GM21423 (cell line): Measurements from ENCODE around the gene KCMF1.

Experiments used
- ATAC-seq: cut with Tn5 transposase; IDR thresholded peaks from one replicate; pipeline ENCODE4 v1.9.1; 2021; ENCODE audit warnings: mild to moderate bottlenecking, moderate library complexity; ENCODE audit not compliant: unreplicated experiment

The KCMF1 gene

DNA sequence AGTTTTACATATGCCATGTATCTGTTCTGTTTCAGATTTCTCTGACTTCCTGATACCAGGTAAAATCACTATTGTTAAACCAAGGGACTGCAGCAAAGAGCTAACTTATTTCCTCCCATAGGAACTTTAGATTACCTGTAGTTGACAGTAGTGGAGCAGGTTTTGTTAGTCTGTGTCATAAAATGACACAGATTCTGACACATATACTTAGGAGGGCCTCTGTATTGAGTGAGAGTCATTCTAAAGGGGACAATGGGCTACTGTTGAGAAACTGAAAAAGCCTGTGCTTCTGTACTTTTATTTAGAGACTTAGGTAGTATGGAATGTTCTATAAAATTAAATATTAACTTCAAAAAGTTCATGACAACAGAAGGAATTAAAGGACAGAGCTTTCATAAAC, 48.2 kb downstream of the KCMF1 start:
- ATAC-seq, result no peak

DNA sequence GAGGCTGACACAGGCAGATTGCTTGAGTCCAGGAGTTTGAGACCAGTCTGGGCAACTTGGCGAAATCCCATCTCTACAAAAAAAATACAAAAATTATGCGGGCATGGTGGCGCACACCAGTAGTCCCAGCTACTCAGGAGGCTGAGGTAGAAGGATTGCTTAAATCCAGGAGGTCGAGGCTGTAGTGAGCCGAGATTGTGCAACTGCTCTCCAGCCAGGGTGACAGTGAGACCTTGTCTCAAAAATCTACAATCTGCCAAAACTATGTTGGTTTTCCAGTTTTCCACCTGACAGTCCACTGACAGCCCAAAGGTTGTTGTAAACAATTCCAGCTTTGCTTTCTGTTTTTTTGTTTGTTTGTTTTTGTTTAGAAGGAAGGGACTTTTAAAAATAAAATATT, 51.3 kb downstream of the KCMF1 start:
- no peak for ATAC-seq

DNA sequence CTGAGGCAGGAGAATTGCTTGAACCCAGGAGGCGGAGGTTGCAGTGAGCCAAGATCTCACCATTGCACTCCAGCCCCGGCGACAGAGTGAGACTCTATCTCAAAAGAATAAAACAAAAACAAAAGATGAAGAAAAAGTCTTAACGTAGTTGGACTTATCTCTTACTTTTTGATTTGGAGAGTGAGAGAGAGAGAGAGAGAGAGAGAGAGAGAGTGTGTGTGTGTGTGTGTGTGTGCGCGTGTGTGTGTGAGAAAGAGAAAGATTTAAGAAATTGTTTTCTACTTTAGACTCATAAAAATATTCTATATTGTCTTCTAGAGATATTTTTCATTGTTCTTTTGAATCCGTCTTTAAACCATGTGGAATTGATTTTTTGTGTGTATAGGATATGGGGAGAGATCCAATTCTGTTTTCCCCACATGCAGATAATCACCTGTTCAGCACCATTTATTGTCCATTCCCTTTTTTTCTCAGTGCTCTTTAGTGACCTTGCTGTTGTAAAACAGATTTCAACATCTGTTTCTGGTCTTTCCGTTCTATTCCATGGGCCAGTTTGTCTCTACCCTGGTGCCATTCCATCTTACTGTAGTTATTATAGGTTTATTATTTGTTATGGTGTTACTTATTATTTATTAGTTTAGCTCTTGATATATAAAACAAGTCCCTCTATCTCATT, 53.5 kb downstream of the KCMF1 start:
- no peak for ATAC-seq

DNA sequence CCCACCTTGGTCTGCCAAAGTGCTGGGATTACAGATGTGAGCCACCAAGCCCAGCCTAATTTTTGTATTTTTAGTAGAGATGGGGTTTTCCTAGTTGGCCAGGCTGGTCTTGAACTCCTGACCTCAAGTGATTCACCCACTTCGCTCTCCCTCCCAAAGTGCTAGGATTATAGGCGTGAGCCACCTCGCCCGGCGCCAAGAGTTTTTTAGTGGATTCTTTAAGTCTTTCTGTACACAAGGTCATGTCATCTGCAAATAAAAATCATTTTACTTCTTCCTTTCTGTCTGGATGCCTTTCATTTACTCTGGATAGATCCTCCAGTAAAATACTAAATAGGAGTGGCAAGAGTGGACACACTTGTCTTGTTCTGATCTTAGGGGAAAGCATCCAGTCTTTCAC, 61.7 kb downstream of the KCMF1 start:
- ATAC-seq, result no peak

DNA sequence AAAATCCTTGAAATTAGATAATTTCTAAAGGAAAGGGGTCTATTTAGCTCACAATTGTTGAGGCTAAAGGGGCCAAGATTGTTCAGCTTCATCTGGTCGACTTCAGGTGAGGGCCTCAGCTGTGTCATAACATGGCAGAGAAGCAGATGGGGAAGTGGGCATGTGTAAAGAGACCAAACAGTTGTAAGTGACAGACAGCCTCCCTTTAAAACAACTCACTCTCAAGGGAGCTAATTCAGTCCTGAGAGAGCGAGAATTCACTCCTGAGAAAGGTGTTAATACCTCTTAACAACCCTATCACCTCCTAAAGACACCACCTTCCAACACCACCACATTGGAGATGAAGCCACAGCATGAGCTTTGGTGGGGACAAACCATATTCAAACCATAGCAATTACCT, 62.4 kb downstream of the KCMF1 start:
- no peak for ATAC-seq

DNA sequence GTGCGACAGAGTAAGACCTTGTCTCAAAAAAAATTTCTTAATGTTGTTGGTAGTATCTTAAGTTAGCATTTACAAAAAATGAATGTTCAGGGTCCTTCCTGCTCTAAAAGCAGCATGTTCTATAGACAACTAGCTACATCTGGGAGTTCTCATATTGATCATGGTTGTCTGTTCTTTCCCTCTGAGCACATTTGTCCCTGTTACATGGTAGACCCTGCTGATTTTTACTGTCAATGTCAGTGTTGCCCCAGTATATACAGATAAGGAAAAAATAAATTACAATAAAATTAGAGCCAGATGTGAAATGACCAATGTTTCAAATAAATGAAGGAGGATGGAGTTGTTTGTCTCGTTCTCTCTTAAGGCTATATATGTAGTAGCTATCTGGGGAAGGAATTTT, 63.2 kb downstream of the KCMF1 start:
- ATAC-seq, result no peak

DNA sequence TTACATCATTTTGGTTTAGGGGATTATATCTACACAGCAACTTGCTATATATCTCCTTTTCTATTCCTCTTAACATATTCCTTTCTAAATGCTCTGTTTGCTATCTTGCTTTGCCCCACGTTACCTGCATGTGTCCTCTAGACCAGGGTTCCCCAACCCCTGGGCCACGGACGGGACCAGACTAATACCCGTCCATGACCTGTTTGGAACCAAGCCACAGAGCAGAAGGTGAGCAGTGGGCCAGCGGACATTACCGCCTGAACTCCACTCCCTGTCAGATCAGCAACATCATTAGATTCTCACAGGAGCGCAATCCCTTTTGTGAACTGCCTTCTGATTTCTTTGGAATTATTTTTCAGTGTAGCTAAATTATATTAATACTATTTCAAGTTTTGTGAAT, 66.7 kb downstream of the KCMF1 start:
- no peak for ATAC-seq

DNA sequence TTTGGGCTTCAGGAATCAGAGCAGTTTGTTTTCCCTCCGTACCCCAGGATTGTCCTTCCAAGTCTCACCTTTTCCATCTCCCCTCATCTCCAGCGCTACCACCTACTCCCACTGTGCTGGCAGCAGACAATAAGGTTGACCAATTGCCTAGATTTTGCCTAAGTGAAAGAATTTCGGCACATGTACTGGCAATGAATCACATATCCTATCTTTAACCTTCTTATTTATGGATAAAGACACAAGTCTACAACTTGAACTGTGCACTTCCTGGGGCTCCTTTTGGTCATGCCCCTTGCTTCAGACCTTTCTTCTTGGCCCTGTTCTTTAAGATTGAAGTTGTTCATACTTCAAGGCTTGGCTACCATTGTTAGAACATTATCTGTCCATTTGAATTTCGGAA, 71.4 kb downstream of the KCMF1 start:
- ATAC-seq, result no peak

DNA sequence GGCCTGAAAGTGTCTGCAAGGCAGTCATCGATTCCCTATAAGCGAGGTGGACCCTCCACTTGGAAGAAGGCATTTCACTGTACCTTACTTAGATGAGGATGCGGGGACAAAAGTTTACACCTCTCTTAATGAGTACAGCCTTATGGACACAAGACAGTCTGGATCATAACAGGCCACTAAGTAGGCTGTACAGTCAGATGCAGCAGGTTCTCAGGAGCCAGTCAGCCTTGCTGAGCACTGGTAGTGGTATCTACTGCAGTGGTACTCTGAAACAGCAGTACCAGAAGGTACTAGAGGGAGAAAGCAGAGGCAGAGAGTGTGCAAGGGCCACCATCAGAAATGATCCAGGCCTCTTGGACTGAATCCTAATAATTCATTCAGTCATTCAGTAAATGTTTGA, 77.6 kb downstream of the KCMF1 start:
- no peak for ATAC-seq

DNA sequence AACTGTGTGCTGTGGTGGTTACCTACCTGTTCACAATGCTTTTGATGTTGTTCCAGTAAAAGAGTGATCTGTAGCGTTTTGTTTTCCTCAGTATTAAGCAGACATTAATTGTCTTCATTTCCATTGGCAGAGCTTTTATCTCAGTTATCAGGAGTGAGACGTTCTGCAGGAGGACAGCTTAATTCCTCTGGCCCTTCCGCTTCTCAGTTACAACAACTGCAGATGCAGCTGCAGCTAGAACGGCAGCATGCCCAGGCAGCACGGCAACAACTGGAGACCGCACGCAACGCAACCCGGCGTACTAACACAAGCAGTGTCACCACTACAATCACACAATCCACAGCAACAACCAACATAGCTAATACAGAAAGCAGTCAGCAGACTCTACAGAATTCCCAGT, 78.3 kb downstream of the KCMF1 start:
- no peak for ATAC-seq

DNA sequence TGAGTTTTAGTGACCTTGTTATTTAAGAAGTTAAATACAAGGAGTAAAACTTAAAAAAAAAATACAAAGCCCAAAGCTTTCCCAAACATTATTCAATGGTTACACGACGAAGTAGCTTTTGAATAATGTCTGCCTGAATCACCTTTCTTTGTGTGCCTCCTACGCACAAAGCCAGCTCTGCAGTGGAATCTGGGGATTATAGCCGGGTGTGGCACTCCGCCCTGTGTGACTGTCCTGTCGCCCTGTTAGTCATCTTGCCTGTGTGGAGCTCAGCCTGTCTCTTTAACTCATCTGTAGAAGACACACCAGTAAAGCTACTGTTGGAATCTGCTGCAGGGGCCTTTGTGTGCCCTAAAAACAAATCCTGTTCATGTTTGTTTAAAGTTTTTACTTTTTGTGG, 82.8 kb downstream of the KCMF1 start:
- ATAC-seq, result no peak

DNA sequence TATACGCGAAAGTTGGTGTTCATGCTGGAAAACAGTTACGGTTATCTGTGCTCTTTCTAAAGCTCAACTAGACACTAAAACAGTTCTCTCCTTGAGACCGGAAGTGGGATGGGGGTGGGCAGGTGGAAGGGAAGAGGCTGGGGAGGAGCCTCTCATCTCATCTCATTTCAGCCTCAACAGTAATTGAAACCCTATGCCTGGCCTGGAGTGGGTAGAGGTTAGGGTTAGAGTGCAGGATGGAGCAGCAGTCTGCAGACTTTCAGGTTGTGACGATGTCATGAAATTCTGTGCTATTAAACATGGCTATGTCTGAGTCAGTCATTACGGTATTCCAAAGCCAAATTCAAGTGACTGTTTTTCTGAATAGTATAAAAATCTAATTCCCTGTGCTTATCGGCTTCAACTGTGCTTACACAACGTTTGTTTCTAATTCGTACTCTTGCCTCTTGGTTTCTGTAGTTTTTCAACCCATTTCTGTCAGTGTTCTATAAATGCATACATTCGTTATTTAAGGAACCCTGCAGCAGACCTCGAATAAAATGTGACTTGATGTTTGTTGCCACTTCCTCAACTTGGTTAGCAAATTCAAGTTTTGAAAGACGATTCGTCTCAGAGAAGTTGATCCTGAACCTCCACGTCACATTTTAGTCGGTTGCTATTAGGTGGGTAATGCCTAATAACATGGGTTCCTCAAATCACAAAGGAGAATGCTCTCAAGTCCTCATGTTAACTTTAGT, 86.4 kb downstream of the KCMF1 start:
- ATAC-seq, result no peak

DNA sequence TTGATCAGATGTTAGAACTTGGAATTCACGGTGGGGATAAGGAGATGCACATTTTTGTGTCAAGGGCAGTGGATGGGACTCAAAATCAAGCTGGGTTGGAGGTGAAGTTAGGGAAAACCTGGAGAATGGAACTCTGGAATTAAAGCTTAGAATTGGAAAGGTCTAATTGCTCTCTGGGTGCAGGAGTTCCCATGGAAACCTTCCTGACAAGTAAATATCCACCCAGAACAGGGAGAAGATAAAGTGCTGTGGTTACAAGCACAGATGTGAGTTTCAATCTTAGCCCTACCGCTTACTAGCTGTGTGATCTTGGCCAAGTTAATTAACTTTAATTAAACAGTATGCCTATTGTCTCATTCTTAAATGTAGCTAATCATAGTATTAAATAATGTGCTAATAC, 90.9 kb downstream of the KCMF1 start:
- ATAC-seq, result no peak

DNA sequence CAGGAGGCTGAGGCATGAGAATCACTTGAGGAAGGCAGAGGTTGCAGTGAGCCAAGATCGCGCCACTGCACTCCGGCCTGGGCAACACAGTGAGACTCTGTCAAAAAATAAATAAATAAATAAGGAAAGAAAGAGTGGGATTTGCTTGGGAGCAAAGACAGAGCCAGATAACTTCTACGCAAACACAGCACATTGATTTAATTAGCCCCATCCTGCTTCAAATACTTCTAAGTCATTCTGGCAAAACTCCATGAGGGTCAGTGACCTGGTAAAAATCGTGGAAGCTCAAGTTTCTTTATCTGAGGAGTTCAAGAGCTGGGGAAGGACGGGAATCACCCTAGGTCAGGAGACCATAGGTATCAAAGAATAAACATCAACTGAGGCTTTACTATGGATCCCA, 91.6 kb downstream of the KCMF1 start:
- ATAC-seq, result no peak

DNA sequence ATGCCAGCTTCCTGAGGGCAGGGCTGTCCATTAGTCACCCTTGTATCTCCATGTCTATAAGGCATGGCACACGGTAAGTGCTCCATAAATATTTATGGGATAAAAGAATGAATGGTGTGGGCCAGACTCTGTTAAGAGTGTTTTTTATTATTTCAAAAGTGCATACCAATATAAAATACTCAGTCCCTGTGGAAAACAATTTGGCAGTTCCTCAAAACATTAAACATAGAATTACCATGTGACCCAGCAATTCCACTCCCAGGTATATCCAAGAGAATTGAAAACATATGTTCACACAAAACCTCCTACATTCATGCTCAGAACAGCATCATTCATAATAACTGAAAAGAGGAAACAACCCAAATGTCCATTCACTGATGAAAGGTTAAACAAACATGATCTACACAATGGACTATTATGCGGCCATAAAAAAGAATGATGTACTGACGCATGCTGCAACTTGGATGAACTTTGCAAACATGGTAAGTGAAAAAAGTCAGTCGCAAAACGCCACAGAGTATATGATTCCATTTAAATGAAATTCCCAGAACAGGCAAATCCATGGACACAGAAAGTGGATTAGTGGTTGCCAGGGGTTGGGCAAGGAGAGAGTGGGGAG, 93.1 kb downstream of the KCMF1 start:
- ATAC-seq, result no peak

DNA sequence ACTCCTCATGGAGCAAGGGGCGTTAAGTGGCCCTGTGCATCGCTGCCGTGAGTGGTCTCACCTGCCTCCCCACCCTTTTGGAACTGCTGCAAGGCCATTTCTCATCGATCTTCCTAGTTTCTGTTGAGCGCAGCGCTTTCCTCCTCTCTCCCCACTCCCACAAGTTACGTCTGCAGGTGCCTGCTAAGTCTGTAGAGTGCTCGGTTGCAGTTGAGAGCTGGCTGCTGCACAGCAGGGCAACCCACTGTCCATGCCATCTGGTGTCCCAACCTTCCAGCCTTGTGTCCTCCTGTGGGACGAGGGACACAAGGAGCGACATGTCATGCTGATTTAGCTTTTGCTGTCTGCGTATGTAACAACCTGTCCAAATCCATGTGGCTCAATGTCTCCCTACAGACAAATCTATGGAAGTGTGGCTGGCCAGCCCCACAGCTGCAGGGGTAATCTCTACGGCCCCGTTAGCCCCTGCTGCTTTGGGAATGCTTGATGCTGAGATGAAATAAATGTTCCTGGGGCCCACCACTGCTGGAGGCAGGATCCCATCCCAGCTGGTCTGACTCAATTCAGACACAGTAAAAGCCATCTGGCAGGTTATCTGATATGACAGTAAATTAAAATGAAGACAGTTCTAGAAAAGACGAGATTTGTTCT, 94.1 kb downstream of the KCMF1 start:
- no peak for ATAC-seq

DNA sequence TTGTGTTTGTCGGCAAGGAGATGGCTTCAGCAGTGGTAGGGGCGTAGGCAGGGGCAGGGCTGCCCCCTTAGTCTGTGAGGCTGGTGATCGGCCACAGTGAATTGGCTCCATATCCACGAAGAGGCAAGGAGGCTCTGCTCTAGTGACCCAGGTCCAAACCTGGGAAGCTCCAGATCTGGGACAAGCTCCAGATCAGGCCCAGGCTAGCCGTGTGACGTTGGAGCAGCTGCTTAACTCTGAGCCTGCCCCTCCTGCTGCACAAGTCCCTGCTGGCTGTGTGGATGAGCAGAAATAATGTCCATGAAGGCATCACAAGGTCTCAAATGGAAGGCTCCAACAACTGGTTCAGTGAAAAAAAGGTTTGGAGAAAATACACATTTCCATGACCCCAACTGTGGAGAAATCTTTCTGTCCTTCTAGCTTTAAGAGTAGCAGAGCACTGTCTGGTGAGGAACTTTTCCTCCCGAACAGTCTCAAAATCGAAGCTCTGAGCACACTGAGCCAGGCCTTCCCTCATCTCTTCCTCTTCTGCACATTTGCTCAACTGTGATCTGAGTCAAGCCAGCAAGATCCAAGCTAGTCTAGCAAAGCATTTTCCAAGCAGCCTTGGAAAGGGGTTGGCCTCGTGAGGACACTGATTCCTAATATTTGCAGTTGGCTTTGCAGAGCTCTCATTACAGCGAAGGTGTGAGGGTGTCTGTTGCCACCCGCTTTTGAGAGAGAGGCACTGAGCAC, 95.2 kb downstream of the KCMF1 start:
- no peak for ATAC-seq

DNA sequence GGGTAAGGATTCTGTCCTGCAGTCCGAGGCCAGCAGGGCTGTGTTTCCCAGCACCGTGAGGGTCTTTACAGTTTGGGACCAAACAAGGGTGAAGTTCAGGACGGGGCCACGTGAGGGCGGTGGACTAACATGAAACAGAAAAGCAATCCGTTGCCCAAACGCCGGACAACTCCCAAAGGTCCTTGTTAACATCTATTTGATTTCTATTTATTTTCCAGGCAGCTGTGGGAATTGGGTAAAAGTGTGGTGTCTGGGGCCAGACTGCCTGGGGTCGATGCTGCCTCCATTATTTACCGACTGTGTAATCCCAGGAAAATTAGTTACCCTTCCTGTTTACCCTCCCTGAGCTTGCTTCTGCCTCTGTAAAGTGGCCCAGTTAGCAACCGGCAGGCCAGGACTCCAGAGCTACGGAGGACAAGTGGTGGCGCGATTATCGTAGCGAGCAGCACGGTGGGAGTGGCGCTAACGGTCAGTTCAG, 96.0 kb downstream of the KCMF1 start:
- ATAC-seq, result no peak

DNA sequence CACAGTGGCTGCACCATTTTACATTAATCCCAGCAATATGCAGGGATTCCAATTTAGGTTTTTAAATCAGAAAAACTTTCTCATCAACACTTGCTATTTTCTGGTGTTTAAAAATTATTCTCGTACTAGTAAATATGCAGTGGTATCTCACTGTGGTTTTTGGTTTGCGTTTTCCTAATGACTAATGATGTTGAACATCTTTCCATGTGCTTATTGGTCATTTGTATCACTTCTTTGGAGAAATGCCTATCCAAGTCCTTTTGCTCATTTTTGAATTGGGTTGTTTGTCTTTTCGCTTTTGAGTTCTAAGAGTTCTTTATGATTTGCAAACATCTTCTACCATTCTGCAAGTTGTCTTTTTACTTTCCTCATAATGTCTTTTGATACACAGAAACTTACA, 100.1 kb downstream of the KCMF1 start:
- no peak for ATAC-seq

DNA sequence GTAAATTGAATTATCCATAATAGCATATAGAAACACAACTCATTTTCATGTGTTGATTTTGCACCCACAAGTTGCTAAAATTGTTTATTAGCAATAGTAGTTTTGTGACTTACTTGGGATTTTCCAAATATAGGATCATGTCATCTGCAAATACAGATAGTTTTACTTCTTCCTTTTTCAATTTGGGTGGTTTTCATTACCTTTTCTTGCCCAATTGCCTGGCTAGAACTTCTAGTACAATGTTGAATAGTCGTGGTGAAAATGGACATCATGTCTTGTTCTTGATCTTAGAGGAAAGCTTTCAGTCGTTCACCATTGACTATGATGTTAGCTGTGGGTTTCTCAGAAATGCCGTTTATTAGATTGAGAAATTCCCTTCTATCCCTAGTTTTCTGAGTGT, 102.1 kb downstream of the KCMF1 start:
- ATAC-seq, result no peak

DNA sequence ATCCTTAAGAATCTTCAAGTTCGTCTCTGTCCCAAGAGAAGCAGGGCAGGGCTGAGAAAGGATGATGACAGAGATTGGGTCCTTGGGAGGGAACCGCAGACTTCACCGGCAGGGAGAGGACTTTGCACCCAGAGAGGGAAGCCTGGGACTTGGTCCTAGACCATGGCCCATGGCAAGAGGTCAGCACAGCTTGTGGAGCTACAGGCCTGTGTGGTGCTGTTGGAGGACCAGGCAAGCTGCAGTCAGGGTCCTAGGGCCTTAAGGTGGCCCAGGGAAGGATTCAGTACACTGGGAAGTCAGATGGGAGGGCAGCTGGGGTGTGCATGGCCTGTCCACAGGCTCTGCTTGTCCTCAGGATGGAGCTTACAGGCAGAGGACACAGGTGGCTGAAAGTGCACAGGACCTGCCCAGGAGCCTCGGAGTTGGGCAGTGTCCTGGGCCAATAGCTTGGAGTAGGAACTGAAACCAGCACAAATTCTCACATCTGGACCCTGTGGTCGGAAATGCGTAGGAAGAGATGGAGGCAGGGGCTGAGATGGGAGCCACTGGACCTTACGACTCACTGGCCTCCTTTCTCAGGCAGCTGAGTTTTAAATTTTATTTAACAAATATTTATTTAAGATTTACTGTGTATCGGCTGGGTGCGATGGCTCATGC, 105.8 kb downstream of the KCMF1 start:
- ATAC-seq, result no peak
